Placental epithelial cell (primary cell): ENCODE data around the gene FMN2. TPM values are rescaled to one million over a fixed set of nuclear protein-coding genes. Genes with fewer than 3 reads are reported as not detected.

ENCODE experiments used
- small RNA-seq: library from RNA; depleted of rRNA; stranded (forward); fragments of <200 nt; gene quantifications from one replicate; pipeline ENCODE3, GENCODE V24; 2012
- total RNA-seq: library from RNA; depleted of rRNA; stranded (reverse); fragments of >200 nt; gene quantifications from 2 replicates; pipeline ENCODE4 v1.2.3, GENCODE V29; 2012

Gene FMN2
- 0.79 and 9.5 TPM in 2 replicates for total RNA-seq

DNA sequence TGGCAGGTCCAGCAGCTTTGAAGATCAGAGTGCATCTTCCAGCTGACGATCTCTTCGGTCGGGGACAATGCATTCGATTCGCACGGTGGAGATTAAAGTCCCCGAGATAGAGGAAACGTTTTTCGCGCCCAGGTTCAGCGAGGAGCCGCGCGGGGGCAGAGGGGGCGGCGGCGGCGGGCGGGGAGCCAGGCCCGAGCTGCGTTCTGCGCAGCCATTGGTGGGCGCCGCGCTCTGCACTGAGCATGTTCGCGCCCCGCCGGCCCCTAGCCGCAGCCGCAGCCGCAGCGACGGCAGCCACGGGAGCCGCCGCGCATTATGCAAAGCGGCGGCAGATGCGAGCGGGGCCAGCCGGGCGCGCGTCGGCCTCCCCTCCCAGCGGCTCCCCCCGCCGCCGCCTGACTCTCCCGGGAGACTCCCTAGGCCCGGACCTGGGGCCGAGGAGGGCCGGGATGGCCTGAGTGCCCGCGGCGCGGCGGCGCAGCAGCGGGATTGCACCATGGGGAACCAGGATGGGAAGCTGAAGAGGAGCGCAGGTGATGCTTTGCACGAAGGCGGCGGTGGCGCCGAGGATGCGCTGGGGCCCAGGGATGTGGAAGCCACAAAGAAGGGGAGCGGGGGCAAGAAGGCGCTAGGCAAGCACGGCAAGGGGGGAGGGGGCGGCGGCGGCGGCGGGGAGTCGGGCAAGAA lies at the start of gene FMN2:
Gene FMN2, plus strand, starts transcription at position 270 of the 687 bp plus-strand sequence. Its CDS starts 227 bp downstream, at position 497.

Small RNAs within 50 kb of the gene (small RNA-seq; reads per million reads assigned to genes)
- gene RF00019: not detected
